ENCODE results near the gene HIGD2A. TPM values are rescaled to one million over a fixed set of nuclear protein-coding genes. Genes with fewer than 3 reads are reported as not detected.

HIGD2A gene
- total RNA-seq, 2 donors from 2014 or later = 20.1 to 44.1 TPM

DNA sequence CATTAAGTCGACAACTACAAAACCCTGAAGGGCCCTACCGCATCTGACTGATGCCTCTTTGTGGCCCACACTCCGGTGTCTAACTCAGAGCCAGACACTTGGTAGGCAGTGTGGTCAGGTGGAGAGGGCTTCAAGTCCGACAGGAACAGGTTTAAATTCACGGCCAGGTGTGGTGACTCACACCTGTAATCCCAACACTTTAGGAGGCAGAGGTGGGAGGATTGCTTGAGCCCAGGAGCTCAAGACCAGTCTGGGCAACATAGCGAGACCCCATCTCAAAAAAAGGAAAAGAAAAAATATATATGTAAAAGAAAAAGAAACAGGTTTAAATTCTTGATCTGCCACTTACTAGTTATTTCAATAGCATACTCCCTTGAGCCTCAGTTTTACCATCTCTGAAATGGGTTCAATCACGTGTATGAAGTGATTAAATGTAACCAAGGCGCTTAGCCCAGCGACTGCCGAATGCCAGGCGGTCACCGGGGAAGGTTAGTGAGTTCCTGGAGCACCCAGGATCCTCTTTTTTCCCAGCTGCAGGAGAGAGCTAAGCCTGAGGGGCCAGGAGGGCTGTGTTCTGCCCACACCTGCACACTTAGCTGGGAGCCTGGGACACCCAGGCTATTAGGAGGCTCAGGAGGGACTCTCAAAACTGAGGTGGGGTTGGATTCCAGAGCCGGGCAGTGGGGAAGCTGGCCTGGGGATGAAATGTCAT, 26.8 kb downstream of the HIGD2A start:
- Histone ChIP-seq H3K27ac (peak overlapping the region; percentile 86 to 91 (median 88)), H3K36me3 (replicated peaks in 1 of 2; ENCODE audit: insufficient read depth in 1 of 2, low read depth in 2 of 2) (no peaks in the 10 kb centered on the region), H3K9me3 (no peaks in the 10 kb centered on the region), H3K4me1 (peaks cover 38% of the 10 kb centered on the region), H3K27me3 (no peaks in the 10 kb centered on the region), H3K4me3 (peak overlapping the region; percentile 89 to 91)
- WGBS, 2 donors = 49 to 51% methylated on average over 12 to 13 of the region's 13 CpGs
- ATAC-seq = no peak
- intact Hi-C loops (cut with DNase I) = no loop called here
- DNase-seq = peak in 2 of 4 donors; percentile 20 to 28
- no peak for TF ChIP-seq POLR2A (IDR thresholded peaks at IDR 0.05)
- TF ChIP-seq, protein P1, sequence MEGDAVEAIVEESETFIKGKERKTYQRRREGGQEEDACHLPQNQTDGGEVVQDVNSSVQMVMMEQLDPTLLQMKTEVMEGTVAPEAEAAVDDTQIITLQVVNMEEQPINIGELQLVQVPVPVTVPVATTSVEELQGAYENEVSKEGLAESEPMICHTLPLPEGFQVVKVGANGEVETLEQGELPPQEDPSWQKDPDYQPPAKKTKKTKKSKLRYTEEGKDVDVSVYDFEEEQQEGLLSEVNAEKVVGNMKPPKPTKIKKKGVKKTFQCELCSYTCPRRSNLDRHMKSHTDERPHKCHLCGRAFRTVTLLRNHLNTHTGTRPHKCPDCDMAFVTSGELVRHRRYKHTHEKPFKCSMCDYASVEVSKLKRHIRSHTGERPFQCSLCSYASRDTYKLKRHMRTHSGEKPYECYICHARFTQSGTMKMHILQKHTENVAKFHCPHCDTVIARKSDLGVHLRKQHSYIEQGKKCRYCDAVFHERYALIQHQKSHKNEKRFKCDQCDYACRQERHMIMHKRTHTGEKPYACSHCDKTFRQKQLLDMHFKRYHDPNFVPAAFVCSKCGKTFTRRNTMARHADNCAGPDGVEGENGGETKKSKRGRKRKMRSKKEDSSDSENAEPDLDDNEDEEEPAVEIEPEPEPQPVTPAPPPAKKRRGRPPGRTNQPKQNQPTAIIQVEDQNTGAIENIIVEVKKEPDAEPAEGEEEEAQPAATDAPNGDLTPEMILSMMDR (IDR thresholded peaks at IDR 0.05) = no peak

DNA sequence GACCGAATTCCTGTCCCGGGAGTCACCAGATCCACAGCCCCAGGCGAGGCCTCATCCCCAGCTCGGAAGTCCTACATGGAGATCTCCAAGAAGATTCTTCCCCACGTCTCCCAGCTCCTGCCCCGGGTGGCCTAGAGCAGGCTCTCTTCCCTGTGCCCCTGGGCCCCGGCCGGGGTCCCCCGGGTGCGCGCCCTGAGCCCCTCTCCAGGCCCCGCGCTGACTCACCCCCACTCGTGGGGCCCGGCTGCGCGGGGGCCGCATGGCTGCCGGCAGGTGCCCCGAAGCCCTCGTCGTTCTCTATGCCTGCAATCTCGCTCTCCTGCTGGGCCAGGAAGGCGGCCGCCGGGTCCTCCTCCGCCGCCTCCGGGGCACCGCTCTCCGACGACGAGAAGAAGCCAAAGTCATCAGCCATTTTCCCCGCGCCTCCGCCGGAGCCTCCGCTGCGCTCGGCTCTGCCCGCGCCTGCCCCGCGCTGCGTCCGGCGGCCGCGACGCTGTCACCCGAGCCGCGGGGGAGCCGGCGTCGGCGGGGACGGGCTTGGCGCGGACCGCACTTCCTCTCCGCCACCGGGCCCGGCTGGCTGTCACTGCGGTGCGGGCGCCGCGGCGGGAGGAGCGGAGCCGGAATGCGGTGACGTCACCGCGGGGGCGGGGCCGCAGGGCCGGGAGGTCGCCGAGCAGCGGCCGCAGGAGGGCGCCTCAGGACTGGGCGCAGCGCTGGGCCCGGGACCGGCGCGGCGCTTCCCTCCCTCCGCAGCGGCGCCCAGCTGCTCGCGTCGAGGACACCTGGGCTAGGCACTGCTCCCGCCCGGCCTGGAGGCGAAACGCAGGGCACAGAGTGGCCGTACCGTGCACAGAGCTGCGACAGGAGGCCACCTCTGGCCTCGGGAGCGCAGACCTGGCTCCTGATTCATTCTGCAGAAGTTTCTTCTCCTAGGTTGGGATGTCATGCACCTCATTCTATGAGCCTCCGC, 27.7 kb downstream of the HIGD2A start, which contains the start of gene CLTB:
CLTB (minus strand) TSS at position 588 of the 973 bp plus-strand sequence; CDS start at position 412, 176 bp downstream.
- Histone ChIP-seq H3K36me3 (replicated peaks in 1 of 2; ENCODE audit: insufficient read depth in 1 of 2, low read depth in 2 of 2) (no peaks in the 10 kb centered on the region), H3K4me3 (peak within 1 kb of the TSS; percentile 89 to 91), H3K27ac (peak within 1 kb of the TSS; percentile 86 to 91 (median 88)), H3K27me3 (no peaks in the 10 kb centered on the region), H3K4me1 (peaks cover 38% of the 10 kb centered on the region), H3K9me3 (no peaks in the 10 kb centered on the region)
- DNase-seq (peak; percentile 92 to 95 (median 94)), ATAC-seq (peak; percentile 94)
- intact Hi-C loops (cut with DNase I) = no loop called here
- 1 to 27% methylated on average over 3 to 101 of the region's 107 CpGs for WGBS, 2 donors
- TF ChIP-seq POLR2A (IDR thresholded peaks at IDR 0.05) = peak; percentile 40 to 87 (median 52)
- TF ChIP-seq, protein P1 (IDR thresholded peaks at IDR 0.05) = peak; percentile 27 to 100 (median 90)

GRCh38 chr5:176416965-176417364, 28.4 kb downstream of the HIGD2A start:
- peak overlapping the region; percentile 4 to 91 (median 75) for H3K27ac ChIP-seq
- H3K9me3 ChIP-seq = no peaks in the 10 kb centered on the region
- no peaks in the 10 kb centered on the region for H3K36me3 ChIP-seq (replicated peaks in 1 of 2; ENCODE audit: insufficient read depth in 1 of 2, low read depth in 2 of 2)
- no peak for TF ChIP-seq POLR2A (IDR thresholded peaks at IDR 0.05)
- H3K4me1 ChIP-seq = peaks cover 38% of the 10 kb centered on the region
- ATAC-seq (no peak), DNase-seq (no peak)
- intact Hi-C loops (cut with DNase I) = no loop called here
- H3K4me3 ChIP-seq = no peak overlapping the region
- H3K27me3 ChIP-seq = no peaks in the 10 kb centered on the region
- 83% methylated on average over 11 of the region's 11 CpGs for WGBS, 2 donors

- DNase-seq (no peak), ATAC-seq (no peak)
- Histone ChIP-seq H3K4me3 (no peak overlapping the region), H3K36me3 (replicated peaks in 1 of 2; ENCODE audit: insufficient read depth in 1 of 2, low read depth in 2 of 2) (no peaks in the 10 kb centered on the region), H3K4me1 (peaks cover 32% of the 10 kb centered on the region), H3K27me3 (no peaks in the 10 kb centered on the region), H3K9me3 (no peaks in the 10 kb centered on the region), H3K27ac (no peak overlapping the region)
- no peak for TF ChIP-seq POLR2A (IDR thresholded peaks at IDR 0.05)
- TF ChIP-seq, protein P1 (IDR thresholded peaks at IDR 0.05) = no peak
- WGBS, 2 donors = 63 to 71% methylated on average over 9 of the region's 9 CpGs
- intact Hi-C loops (cut with DNase I) = no loop called here
Measured at GRCh38 chr5:176418251-176418650, 29.7 kb downstream of the HIGD2A start.

DNA sequence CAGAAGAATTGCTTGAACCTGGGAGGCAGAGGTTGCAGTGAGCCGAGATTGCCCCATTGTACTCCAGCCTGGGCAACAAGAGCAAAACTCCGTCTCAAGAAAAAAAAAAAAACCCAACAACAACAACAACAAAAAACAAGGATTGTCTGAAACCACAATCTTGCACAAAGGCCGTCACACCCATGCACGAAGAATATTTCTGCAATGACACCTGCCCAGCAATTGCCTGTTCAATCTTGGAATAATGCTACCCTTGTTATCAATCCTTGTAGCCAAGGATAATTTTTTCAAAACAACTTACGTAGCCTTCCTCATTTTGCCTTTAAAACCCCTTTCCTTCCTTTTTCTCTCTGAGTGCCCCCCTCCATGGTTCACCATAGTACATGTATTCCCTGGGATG, 31.5 kb downstream of the HIGD2A start:
- TF ChIP-seq POLR2A (IDR thresholded peaks at IDR 0.05) = no peak
- TF ChIP-seq, protein P1 (IDR thresholded peaks at IDR 0.05) = no peak
- Histone ChIP-seq H3K9me3 (no peaks in the 10 kb centered on the region), H3K27ac (no peak overlapping the region), H3K27me3 (no peaks in the 10 kb centered on the region), H3K4me1 (peaks cover 14% of the 10 kb centered on the region), H3K4me3 (no peak overlapping the region), H3K36me3 (replicated peaks in 1 of 2; ENCODE audit: insufficient read depth in 1 of 2, low read depth in 2 of 2) (no peaks in the 10 kb centered on the region)
- DNase-seq = no peak
- 75 to 79% methylated on average over 5 of the region's 5 CpGs for WGBS, 2 donors
- intact Hi-C loops (cut with DNase I) = no loop called here
- ATAC-seq = no peak

Measured in body of pancreas (tissue), 4 donors.